Measurements from ENCODE around the gene SNX25. TPM values are rescaled to one million over a fixed set of nuclear protein-coding genes. Genes with fewer than 3 reads are reported as not detected.

Gene SNX25
- total and polyA plus RNA-seq, 2 experiments from 2014 or later = 6.9 to 25.0 TPM

- peaks cover 3% of the 10 kb centered on the region; the same call in 2 of the 3 replicates for H3K4me1 Mint-ChIP-seq
- Histone ChIP-seq H3K27me3 (ENCODE audit: insufficient read depth) (no peaks in the 10 kb centered on the region), H4K20me1 (replicated peaks; ENCODE audit: insufficient read depth) (no peaks in the 10 kb centered on the region), H3K4me2 (no peak overlapping the region), H3F3A (replicated peaks; ENCODE audit: low read depth) (no peaks in the 10 kb centered on the region), H3K4me3 (no peak overlapping the region), H3K4me1 (ENCODE audit: insufficient read depth) (no peaks in the 10 kb centered on the region), H3K9me2 (ENCODE audit: insufficient read depth) (no peaks in the 10 kb centered on the region), H2AFZ (no peak overlapping the region), H3K79me2 (replicated peaks; ENCODE audit: insufficient read depth) (no peaks in the 10 kb centered on the region), H3K36me3 (ENCODE audit: insufficient read depth) (peaks cover 4% of the 10 kb centered on the region; the same call in 1 of the 2 replicates), H3K27ac (ENCODE audit: low read depth) (no peak overlapping the region)
- ATAC-seq (no peak), DNase-seq (ENCODE audit: low spot score) (no peak)
- no peak overlapping the region for H3K27ac Mint-ChIP-seq
- peaks cover 2% of the 10 kb centered on the region for H3K27me3 Mint-ChIP-seq (ENCODE audit: insufficient read depth, low read depth, poor library complexity)
- no peak overlapping the region for H3K4me3 Mint-ChIP-seq
- no peaks in the 10 kb centered on the region for H3K9me3 Mint-ChIP-seq
- TF ChIP-seq REST (IDR thresholded peaks at IDR 0.05; ENCODE audit: unreplicated experiment) (no peak), ZNF331 (CRISPR knock-in tag; IDR thresholded peaks at IDR 0.05; ENCODE audit: low read depth) (no peak), CREB1 (CRISPR knock-in tag; IDR thresholded peaks at IDR 0.05; ENCODE audit: low read depth) (no peak), JUNB (IDR thresholded peaks at IDR 0.05; ENCODE audit: unreplicated experiment) (no peak), ZNF462 (CRISPR knock-in tag; IDR thresholded peaks at IDR 0.05) (no peak), ETS1 (IDR thresholded peaks at IDR 0.05) (no peak), EZH2phosphoT487 (IDR thresholded peaks at IDR 0.05; ENCODE audit: unreplicated experiment) (no peak), ZNF114 (CRISPR knock-in tag; IDR thresholded peaks at IDR 0.05) (no peak), NANOG (IDR thresholded peaks at IDR 0.05; ENCODE audit: borderline replicate concordance) (no peak), STAT1 (IDR thresholded peaks at IDR 0.05; ENCODE audit: unreplicated experiment) (no peak), CTCF (conservative IDR thresholded peaks at IDR 0.05; ENCODE audit: low read depth in 2 of 2) (no peak), EZH2 (IDR thresholded peaks at IDR 0.05; ENCODE audit: low read depth, unreplicated experiment) (no peak), POLR2AphosphoS5 (IDR thresholded peaks at IDR 0.05; ENCODE audit: low read depth) (no peak)
- no peaks in the 10 kb centered on the region for H3K36me3 Mint-ChIP-seq (ENCODE audit: low read depth)
These were observed 74.3 kb downstream of the SNX25 start for GRCh38 chr4:185283723-185284122.

Data from GM23338 (cell line).